ENCODE measurements around the gene CCDC12. TPM values are rescaled to one million over a fixed set of nuclear protein-coding genes. Genes with fewer than 3 reads are reported as not detected.
A peak's percentile ranks its signal among the peaks of the same experiment; 100 is the strongest.

CCDC12 gene
- total RNA-seq, 4 donors from 2014 or later: 55.5 to 87.5 (median 67.5) TPM

DNA sequence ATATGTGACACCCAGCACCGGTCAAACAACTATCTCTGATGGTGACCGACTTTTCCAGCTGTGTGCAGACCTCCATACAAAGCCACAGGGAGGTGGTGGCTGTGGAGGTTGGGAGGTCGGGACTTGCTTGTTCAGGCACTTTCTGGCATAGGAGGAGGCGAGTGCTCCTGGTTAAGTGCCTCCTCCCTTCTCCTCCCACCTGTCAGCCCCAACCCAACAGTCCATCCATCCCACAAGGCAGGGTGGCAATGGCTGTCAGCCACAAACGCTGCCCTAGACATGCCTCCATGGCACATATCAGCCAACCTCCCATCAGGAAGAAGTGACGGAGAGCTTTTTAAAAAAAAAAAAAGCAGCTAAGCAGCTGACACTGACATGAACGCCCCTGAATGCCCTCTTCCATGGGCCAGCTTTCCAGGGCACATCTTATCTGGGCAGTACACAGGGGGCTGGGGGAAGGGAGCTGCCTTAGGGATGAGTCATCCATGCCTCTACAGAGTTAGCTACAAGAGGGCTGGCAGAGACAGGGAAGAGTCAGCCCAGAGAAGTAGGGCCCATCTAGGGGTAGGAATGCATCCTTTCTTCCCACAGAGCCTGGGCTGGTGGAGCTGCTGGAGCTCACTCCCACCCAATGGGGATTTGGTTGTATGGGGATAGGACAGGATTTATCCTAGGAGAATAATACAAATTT, 41.2 kb downstream of the CCDC12 start:
- TF ChIP-seq, protein P1, sequence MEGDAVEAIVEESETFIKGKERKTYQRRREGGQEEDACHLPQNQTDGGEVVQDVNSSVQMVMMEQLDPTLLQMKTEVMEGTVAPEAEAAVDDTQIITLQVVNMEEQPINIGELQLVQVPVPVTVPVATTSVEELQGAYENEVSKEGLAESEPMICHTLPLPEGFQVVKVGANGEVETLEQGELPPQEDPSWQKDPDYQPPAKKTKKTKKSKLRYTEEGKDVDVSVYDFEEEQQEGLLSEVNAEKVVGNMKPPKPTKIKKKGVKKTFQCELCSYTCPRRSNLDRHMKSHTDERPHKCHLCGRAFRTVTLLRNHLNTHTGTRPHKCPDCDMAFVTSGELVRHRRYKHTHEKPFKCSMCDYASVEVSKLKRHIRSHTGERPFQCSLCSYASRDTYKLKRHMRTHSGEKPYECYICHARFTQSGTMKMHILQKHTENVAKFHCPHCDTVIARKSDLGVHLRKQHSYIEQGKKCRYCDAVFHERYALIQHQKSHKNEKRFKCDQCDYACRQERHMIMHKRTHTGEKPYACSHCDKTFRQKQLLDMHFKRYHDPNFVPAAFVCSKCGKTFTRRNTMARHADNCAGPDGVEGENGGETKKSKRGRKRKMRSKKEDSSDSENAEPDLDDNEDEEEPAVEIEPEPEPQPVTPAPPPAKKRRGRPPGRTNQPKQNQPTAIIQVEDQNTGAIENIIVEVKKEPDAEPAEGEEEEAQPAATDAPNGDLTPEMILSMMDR (IDR thresholded peaks at IDR 0.05): peak in 4 of 6 experiments; percentile 15 to 51 (median 40)
- TF ChIP-seq POLR2A (IDR thresholded peaks at IDR 0.05): no peak
- 48 to 54% methylated on average over 6 of the region's 7 CpGs for WGBS, 2 donors
- H3K27ac ChIP-seq: peak overlapping the region; percentile 86 to 94 (median 90)
- H3K4me1 ChIP-seq: peaks cover 60 to 97% (median 64%) of the 10 kb centered on the region in 3 donors
- DNase-seq: no peak
- peaks cover 4 to 46% (median 11%) of the 10 kb centered on the region in 3 donors for H3K36me3 ChIP-seq
- H3K9me3 ChIP-seq: no peaks in the 10 kb centered on the region
- H3K27me3 ChIP-seq: no peaks in the 10 kb centered on the region
- intact Hi-C loops (cut with DNase I): loop anchor here (5.0 kb wide), 1 partner anchor 42 kb away; the partner anchor contains the start of genes CCDC12 and NBEAL2
- H3K4me3 ChIP-seq: no peak overlapping the region

DNA sequence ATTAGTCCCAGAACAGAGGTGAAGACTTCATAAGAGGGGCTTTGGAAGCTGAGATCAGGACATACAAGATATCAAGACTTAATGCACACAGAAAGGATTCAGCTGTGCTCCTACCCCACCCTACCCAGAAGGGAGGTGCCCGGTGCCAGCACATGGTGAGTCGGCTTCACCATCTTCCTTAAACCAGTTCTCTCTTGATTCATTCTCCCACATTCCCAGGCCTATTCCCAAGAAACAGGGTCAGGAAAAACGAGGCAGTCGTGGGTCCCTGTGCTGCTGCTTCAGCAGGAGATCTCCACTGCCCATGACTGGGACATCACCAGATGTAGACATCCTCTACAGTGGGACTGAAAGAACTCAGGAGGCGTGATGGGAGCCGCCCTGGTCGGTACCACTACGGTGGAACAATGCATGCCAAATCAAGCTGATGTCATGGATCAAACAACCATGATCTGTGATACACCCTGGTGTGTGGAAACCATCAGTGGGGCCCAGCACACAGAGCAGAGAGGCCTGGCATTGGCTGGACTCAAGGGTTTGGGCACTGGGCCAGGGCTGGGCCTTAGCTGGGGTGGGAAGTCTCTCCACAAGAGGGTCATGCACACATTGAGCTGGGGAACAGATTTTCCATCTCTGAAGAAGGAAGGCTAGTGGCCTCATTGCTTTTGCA, 41.9 kb downstream of the CCDC12 start:
- intact Hi-C loops (cut with DNase I): loop anchor here (5.0 kb wide), 1 partner anchor 43 kb away; the partner anchor contains the start of genes CCDC12 and NBEAL2
- Histone ChIP-seq H3K27me3 (no peaks in the 10 kb centered on the region), H3K4me1 (peaks cover 67 to 98% (median 70%) of the 10 kb centered on the region in 3 donors), H3K9me3 (no peaks in the 10 kb centered on the region), H3K4me3 (no peak overlapping the region), H3K27ac (peak overlapping the region; percentile 86 to 94 (median 90)), H3K36me3 (peaks cover 4 to 39% (median 5%) of the 10 kb centered on the region in 3 donors)
- whole genome bisulfite sequencing, 2 donors: 25 to 35% methylated on average over 4 to 8 of the region's 8 CpGs
- TF ChIP-seq POLR2A (IDR thresholded peaks at IDR 0.05): no peak
- TF ChIP-seq, protein P1 (IDR thresholded peaks at IDR 0.05): no peak
- DNase-seq: no peak

DNA sequence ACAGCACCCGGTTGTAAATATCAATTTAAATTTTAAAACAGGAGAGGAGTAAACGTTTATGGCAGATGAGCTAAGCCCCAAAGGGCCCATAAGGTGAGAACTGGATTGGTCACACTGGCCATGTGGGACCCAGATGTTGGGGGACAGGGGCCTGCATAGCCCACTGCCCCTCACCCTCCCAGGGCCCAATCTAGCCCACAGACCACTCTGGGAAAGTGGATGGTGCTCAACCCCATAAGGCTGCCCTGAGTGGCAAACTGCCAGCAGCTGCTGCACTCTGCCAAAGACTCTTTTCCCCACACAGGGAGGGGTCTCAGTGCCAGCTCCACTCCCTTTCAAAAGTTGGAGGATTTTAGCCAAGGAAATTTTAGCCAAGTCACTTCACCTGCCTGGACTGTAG, 42.5 kb downstream of the CCDC12 start:
- H3K4me3 ChIP-seq: no peak overlapping the region
- WGBS, 2 donors: 44% methylated on average over 2 of the region's 2 CpGs; no CpG with 5 or more reads in 1 of the 2 donors
- no peak for DNase-seq
- intact Hi-C loops (cut with DNase I): no loop called here
- peaks cover 73 to 98% (median 75%) of the 10 kb centered on the region in 3 donors for H3K4me1 ChIP-seq
- peaks cover 0 to 33% (median 4%) of the 10 kb centered on the region in 3 donors for H3K36me3 ChIP-seq
- peak overlapping the region; percentile 86 to 94 (median 90) for H3K27ac ChIP-seq
- H3K9me3 ChIP-seq: no peaks in the 10 kb centered on the region
- H3K27me3 ChIP-seq: no peaks in the 10 kb centered on the region
- TF ChIP-seq POLR2A (IDR thresholded peaks at IDR 0.05): no peak
- TF ChIP-seq, protein P1 (IDR thresholded peaks at IDR 0.05): no peak

DNA sequence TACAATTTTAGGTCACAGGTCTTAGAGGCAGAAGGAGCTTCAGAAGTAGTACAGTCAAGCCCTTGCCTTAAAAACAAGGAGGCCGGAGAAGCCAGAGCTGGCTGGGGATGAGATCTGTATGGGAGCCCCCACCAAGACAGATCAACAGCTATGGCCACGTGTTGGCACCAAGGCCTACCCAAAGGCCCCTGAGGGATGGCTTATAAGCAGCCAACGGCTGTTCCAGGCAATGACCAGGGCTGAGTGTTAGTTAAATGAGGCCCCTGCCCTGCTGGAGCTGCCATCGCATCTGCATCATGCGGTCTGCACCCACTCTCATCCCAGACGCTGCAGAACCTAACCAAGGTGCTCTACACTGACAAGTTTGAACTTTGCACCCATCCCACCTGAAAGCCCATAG, 43.3 kb downstream of the CCDC12 start:
- Histone ChIP-seq H3K9me3 (no peaks in the 10 kb centered on the region), H3K4me1 (peaks cover 73 to 100% (median 83%) of the 10 kb centered on the region in 3 donors), H3K27ac (peak overlapping the region; percentile 82 to 94 (median 86)), H3K4me3 (no peak overlapping the region), H3K36me3 (peaks cover 0 to 30% (median 4%) of the 10 kb centered on the region in 3 donors), H3K27me3 (no peaks in the 10 kb centered on the region)
- no peak for DNase-seq
- TF ChIP-seq, protein P1 (IDR thresholded peaks at IDR 0.05): no peak
- no peak for TF ChIP-seq POLR2A (IDR thresholded peaks at IDR 0.05)
- intact Hi-C loops (cut with DNase I): no loop called here
- 58 to 68% methylated on average over 5 of the region's 6 CpGs for WGBS, 2 donors
